Activated CD8-positive, alpha-beta T cell treated with anti-CD3 and anti-CD28 coated beads, Interleukin-2, amount 10 ng/mL, durations not matched to agents 7 days and 5 days (primary cell): ENCODE measurements around the gene ERCC4. TPM values are rescaled to one million over a fixed set of nuclear protein-coding genes. Genes with fewer than 3 reads are reported as not detected.
"Not testable (repeated sequence)": the region's sequence is repeated elsewhere in the genome, so short reads cannot be mapped to it uniquely, and the experiment has no call there.

Experiments used
- ATAC-seq: fragments of 150-1000 bp; cut with Tn5 transposase; one replicate; pipeline ENCODE4 v1.10.0; 2021; ENCODE audit warnings: moderate library complexity
- CTCF ChIA-PET: fragments of 350-600 bp; sonication (Branson Sonifier 250); formaldehyde crosslinking; loops from one replicate; lab custom pipeline; 2021; ENCODE audit warnings: antibody characterized with exemption; lab: Charles Lee
- POLR2A ChIA-PET: fragments of 350-600 bp; sonication (Branson Sonifier 250); formaldehyde crosslinking; loops from one replicate; lab custom pipeline; 2021; ENCODE audit warnings: antibody characterized with exemption; lab: Charles Lee
- DNase-seq: peaks from one replicate; pipeline ENCODE4 v3.0.0-alpha.2; 2020
- H3K27ac Mint-ChIP-seq: one replicate; pipeline ENCODE4 v1.8.0; 2021; ENCODE audit warnings: mild to moderate bottlenecking, mixed read lengths
- H3K27me3 Mint-ChIP-seq: one replicate; pipeline ENCODE4 v1.8.0; 2021; ENCODE audit warnings: low read depth, mixed read lengths
- H3K36me3 Mint-ChIP-seq: one replicate; pipeline ENCODE4 v1.8.0; 2021; ENCODE audit warnings: low read depth, mixed read lengths
- H3K4me1 Mint-ChIP-seq: one replicate; pipeline ENCODE4 v1.8.0; 2021; ENCODE audit warnings: low read depth, mixed read lengths
- H3K4me3 Mint-ChIP-seq: one replicate; pipeline ENCODE4 v1.8.0; 2021; ENCODE audit warnings: mild to moderate bottlenecking, mixed read lengths
- H3K9me3 Mint-ChIP-seq: one replicate; pipeline ENCODE4 v1.8.0; 2022; ENCODE audit warnings: mixed read lengths; ENCODE audit not compliant: insufficient read depth
- total RNA-seq, 2 experiments: library from RNA; stranded (reverse); gene quantifications; one replicate each; pipeline ENCODE4 v1.2.3, GENCODE V29; 2021

ERCC4 gene
- 10 to 100 TPM in 1 of 2 experiments, 1 to 10 TPM in 1; 8.9 to 12.8 TPM for total RNA-seq

DNA sequence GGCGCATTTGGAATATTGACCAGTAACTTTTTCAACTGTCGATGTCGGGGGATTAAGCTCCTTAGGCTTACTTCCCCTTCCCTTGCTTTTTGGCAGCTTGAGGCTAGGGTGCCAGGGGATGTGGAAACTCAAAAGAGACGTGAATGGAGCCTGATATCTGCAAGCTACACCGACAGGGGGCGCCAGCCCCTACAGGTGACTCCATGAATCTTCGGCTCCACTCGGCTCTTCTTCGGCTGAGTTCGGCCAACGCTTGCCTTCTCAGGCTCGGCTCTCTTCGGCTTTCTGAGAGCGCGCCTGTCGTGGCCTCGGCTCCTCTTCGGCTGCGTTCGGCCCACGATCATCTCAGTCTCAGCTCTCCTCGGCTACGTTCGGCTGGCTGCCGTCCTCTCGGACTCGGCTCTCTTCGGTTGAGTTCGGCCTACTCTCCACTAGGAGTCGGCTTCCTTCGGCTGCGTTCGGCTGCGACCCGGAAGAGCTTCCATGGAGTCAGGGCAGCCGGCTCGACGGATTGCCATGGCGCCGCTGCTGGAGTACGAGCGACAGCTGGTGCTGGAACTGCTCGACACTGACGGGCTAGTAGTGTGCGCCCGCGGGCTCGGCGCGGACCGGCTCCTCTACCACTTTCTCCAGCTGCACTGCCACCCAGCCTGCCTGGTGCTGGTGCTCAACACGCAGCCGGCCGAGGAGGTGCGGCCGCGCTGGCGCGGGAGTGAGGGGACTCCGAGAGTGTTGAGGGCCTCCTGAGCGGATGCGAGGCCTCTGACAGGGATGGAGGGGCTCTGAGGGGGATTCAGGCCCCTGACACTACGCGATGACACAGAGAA is at the start of gene ERCC4:
ERCC4 (plus strand) TSS at position 472 of the 827 bp plus-strand sequence; CDS start at position 484, 12 bp downstream.
- peaks cover 5% of the 10 kb centered on the region for H3K27me3 Mint-ChIP-seq
- H3K36me3 Mint-ChIP-seq, result peaks cover 11% of the 10 kb centered on the region
- H3K4me1 Mint-ChIP-seq, result peaks cover 26% of the 10 kb centered on the region
- peak within 1 kb of the TSS; percentile 96 for H3K27ac Mint-ChIP-seq
- H3K4me3 Mint-ChIP-seq, result peak within 1 kb of the TSS; percentile 98
- ATAC-seq (peak; percentile 100), DNase-seq (peak; percentile 99)
- ChIA-PET CTCF (interaction anchor here (0.6 to 2.5 kb wide), 68 partner anchors 9 to 1825 kb away, joined by 3 to 39 read pairs (median 4); partner anchors contain the start of gene PARN), POLR2A (interaction anchor here (0.6 kb wide), 1 partner anchor 9 kb away, joined by 3 read pairs; no protein-coding TSS in a partner anchor)
- no peaks in the 10 kb centered on the region for H3K9me3 Mint-ChIP-seq

GRCh38 chr16:13873835-13874438 is 46.0 kb upstream of the ERCC4 start:
- Mint-ChIP-seq H3K27ac (no peak overlapping the region), H3K9me3 (no peaks in the 10 kb centered on the region), H3K4me3 (no peak overlapping the region), H3K27me3 (peaks cover 6% of the 10 kb centered on the region), H3K4me1 (peaks cover 3% of the 10 kb centered on the region), H3K36me3 (no peaks in the 10 kb centered on the region)
- ATAC-seq, result no peak
- CTCF ChIA-PET, result no interaction called here
- POLR2A ChIA-PET, result no interaction called here
- no peak for DNase-seq

DNA sequence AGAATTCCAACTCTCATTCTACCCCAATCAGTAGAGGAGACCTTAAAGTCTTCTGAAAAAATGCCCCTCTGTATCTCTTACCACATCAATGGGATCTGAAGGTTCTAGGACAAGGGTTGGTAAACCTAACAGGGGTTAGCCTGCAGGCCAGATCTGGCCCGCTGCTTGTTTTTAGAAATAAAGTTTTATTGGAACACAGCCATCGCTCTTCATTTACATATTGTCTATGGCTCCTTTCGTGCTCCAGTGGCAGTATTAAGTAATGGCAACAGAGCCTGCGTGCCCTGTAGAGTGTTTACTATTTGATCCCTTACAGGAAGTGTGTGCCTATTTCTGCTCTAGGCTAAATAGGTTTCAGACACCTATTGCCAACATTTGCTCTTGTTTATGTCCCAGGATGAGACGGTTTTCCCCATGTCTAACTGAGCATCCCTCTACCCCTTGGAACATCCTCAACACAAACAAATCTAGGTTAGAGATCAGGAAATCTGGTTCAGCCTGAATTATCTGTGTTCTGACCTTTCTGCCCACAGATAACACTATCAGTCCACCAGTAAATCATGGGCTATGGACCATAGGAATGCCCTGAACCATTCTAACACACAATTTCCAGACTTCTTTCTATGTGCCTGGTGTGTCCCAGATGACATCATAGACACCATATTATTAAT is 44.2 kb upstream of the ERCC4 start:
- ChIA-PET CTCF (interaction anchor here (1.0 kb wide), 1 partner anchor 9 kb away, joined by 3 read pairs; no protein-coding TSS in a partner anchor), POLR2A (no interaction called here)
- Mint-ChIP-seq H3K27ac (no peak overlapping the region), H3K4me3 (no peak overlapping the region), H3K9me3 (no peaks in the 10 kb centered on the region), H3K4me1 (peaks cover 3% of the 10 kb centered on the region), H3K27me3 (peaks cover 6% of the 10 kb centered on the region), H3K36me3 (no peaks in the 10 kb centered on the region)
- DNase-seq (no peak), ATAC-seq (no peak)

- Mint-ChIP-seq H3K4me1 (no peaks in the 10 kb centered on the region), H3K9me3 (peaks cover under 1% of the 10 kb centered on the region), H3K4me3 (no peak overlapping the region), H3K27me3 (no peaks in the 10 kb centered on the region), H3K36me3 (no peaks in the 10 kb centered on the region), H3K27ac (no peak overlapping the region)
- DNase-seq, result no peak
- POLR2A ChIA-PET, result no interaction called here
- ATAC-seq, result no peak
- CTCF ChIA-PET, result no interaction called here
Measured at GRCh38 chr16:13883276-13883675, 36.7 kb upstream of the ERCC4 start.

- CTCF ChIA-PET, result no interaction called here
Measured at GRCh38 chr16:13883881-13884280, 36.1 kb upstream of the ERCC4 start.

GRCh38 chr16:13885700-13886099 is 34.3 kb upstream of the ERCC4 start:
- H3K9me3 Mint-ChIP-seq, result peaks cover 5% of the 10 kb centered on the region
- no peaks in the 10 kb centered on the region for H3K27me3 Mint-ChIP-seq
- no peak overlapping the region for H3K27ac Mint-ChIP-seq
- DNase-seq, result no peak
- H3K4me3 Mint-ChIP-seq, result no peak overlapping the region
- no peak for ATAC-seq
- H3K4me1 Mint-ChIP-seq, result no peaks in the 10 kb centered on the region
- ChIA-PET POLR2A (no interaction called here), CTCF (no interaction called here)
- no peaks in the 10 kb centered on the region for H3K36me3 Mint-ChIP-seq

More at GRCh38 chr16:13883881-13884280, 36.1 kb upstream of the ERCC4 start:
- H3K27ac Mint-ChIP-seq, result no peak overlapping the region
- ATAC-seq (no peak), DNase-seq (no peak)
- no peaks in the 10 kb centered on the region for H3K36me3 Mint-ChIP-seq
- H3K27me3 Mint-ChIP-seq, result no peaks in the 10 kb centered on the region
- H3K4me3 Mint-ChIP-seq, result no peak overlapping the region
- H3K9me3 Mint-ChIP-seq, result peaks cover 5% of the 10 kb centered on the region
- H3K4me1 Mint-ChIP-seq, result no peaks in the 10 kb centered on the region
- POLR2A ChIA-PET, result no interaction called here

GRCh38 chr16:13886608-13887007 is 33.3 kb upstream of the ERCC4 start:
- Mint-ChIP-seq H3K27ac (no peak overlapping the region), H3K36me3 (no peaks in the 10 kb centered on the region), H3K4me3 (no peak overlapping the region), H3K27me3 (no peaks in the 10 kb centered on the region), H3K9me3 (peaks cover 5% of the 10 kb centered on the region), H3K4me1 (no peaks in the 10 kb centered on the region)
- ChIA-PET CTCF (no interaction called here), POLR2A (no interaction called here)
- ATAC-seq, result no peak
- no peak for DNase-seq

- H3K36me3 Mint-ChIP-seq, H3K27me3 Mint-ChIP-seq, H3K4me1 Mint-ChIP-seq, CTCF ChIA-PET, DNase-seq, H3K27ac Mint-ChIP-seq, POLR2A ChIA-PET, ATAC-seq, H3K9me3 Mint-ChIP-seq, H3K4me3 Mint-ChIP-seq: not testable (repeated sequence)
Measured at GRCh38 chr16:13889323-13889722, 30.6 kb upstream of the ERCC4 start.

GRCh38 chr16:13892301-13892700 is 27.7 kb upstream of the ERCC4 start:
- CTCF ChIA-PET, result interaction anchor here (1.3 to 1.7 kb wide), 2 partner anchors 14 to 27 kb away, joined by 3 to 6 read pairs; partner anchors contain the start of gene ERCC4

GRCh38 chr16:13895516-13895915 is 24.4 kb upstream of the ERCC4 start:
- POLR2A ChIA-PET, result no interaction called here
- no peak overlapping the region for H3K4me3 Mint-ChIP-seq
- H3K27me3 Mint-ChIP-seq, result no peaks in the 10 kb centered on the region
- no peak for DNase-seq
- H3K36me3 Mint-ChIP-seq, result no peaks in the 10 kb centered on the region
- no peak for ATAC-seq
- no peaks in the 10 kb centered on the region for H3K4me1 Mint-ChIP-seq
- H3K9me3 Mint-ChIP-seq, result no peaks in the 10 kb centered on the region
- no peak overlapping the region for H3K27ac Mint-ChIP-seq
- CTCF ChIA-PET, result no interaction called here

More at GRCh38 chr16:13892301-13892700, 27.7 kb upstream of the ERCC4 start:
- Mint-ChIP-seq H3K4me1 (no peaks in the 10 kb centered on the region), H3K4me3 (no peak overlapping the region), H3K36me3 (no peaks in the 10 kb centered on the region), H3K9me3 (peaks cover 5% of the 10 kb centered on the region), H3K27ac (no peak overlapping the region), H3K27me3 (no peaks in the 10 kb centered on the region)
- ATAC-seq (no peak), DNase-seq (no peak)
- POLR2A ChIA-PET, result no interaction called here

- Mint-ChIP-seq H3K4me1 (no peaks in the 10 kb centered on the region), H3K27me3 (no peaks in the 10 kb centered on the region), H3K9me3 (no peaks in the 10 kb centered on the region), H3K36me3 (no peaks in the 10 kb centered on the region), H3K4me3 (no peak overlapping the region), H3K27ac (no peak overlapping the region)
- ATAC-seq (no peak), DNase-seq (no peak)
- ChIA-PET CTCF (no interaction called here), POLR2A (no interaction called here)
Measured at GRCh38 chr16:13896543-13897182, 23.3 kb upstream of the ERCC4 start.
